OCI-LY7 (cell line): ENCODE results near the gene ACVR1B. TPM values are rescaled to one million over a fixed set of nuclear protein-coding genes. Genes with fewer than 3 reads are reported as not detected.

Experiments used
- BruUV-seq: library from RNA; stranded (reverse); fragments of 400-500 nt; replicated peaks from 2 replicates; lab custom pipeline; 2021; lab: Mats Ljungman, UMichigan
- CTCF ChIA-PET: fragments of 300-600 bp; sonication (Branson Sonifier 250); formaldehyde crosslinking; loops from one replicate; lab custom pipeline; 2022; ENCODE audit warnings: antibody characterized with exemption; ENCODE audit not compliant: unreplicated experiment; lab: Charles Lee
- POLR2A ChIA-PET: fragments of 300-600 bp; sonication (Branson Sonifier 250); formaldehyde crosslinking; loops from one replicate; lab custom pipeline; 2022; ENCODE audit warnings: antibody characterized with exemption; lab: Charles Lee
- DNase-seq: peaks from one replicate; pipeline ENCODE4 v3.0.0-alpha.2; 2015; ENCODE audit warnings: low spot score
- H2AFZ ChIP-seq: fragments of 200-600 bp; sonication (generic), shearing (Covaris generic); 2 replicates; pipeline ENCODE4 v1.6.1; 2014; ENCODE audit warnings: mild to moderate bottlenecking, antibody characterized with exemption, low read length, moderate library complexity
- H3K27ac ChIP-seq: fragments of 200-600 bp; sonication (generic); 2 replicates; pipeline ENCODE4 v1.5.1; 2014; ENCODE audit warnings: mixed run types, low read depth, mild to moderate bottlenecking, moderate library complexity, low read length, inconsistent platforms; ENCODE audit not compliant: poor library complexity, severe bottlenecking
- H3K36me3 ChIP-seq: fragments of 200-600 bp; sonication (generic); 2 replicates; pipeline ENCODE4 v1.6.1; 2014; ENCODE audit warnings: mild to moderate bottlenecking, antibody characterized with exemption, low read length, moderate library complexity, mixed read lengths; ENCODE audit not compliant: insufficient read depth
- H3K4me1 ChIP-seq: fragments of 200-600 bp; sonication (generic); 2 replicates; pipeline ENCODE4 v1.5.1; 2014; ENCODE audit warnings: mild to moderate bottlenecking, low read length; ENCODE audit not compliant: insufficient read depth, poor library complexity, severe bottlenecking
- H3K4me2 ChIP-seq: fragments of 200-600 bp; sonication (generic); 2 replicates; pipeline ENCODE4 v1.6.1; 2014; ENCODE audit warnings: mild to moderate bottlenecking, low read length
- H3K4me3 ChIP-seq: fragments of 200-600 bp; sonication (generic); 2 replicates; pipeline ENCODE4 v1.5.1; 2014; ENCODE audit warnings: mild to moderate bottlenecking, low read depth, low read length; ENCODE audit not compliant: poor library complexity, severe bottlenecking
- H3K79me2 ChIP-seq: fragments of 200-600 bp; sonication (generic); 2 replicates; pipeline ENCODE4 v1.6.1; 2016; ENCODE audit warnings: low read depth, mild to moderate bottlenecking, low read length, moderate library complexity, mixed read lengths; ENCODE audit not compliant: insufficient read depth
- H3K9me2 ChIP-seq: fragments of 200-600 bp; sonication (generic); 2 replicates; pipeline ENCODE4 v1.6.1; 2016; ENCODE audit warnings: mild to moderate bottlenecking, low read length, mixed read lengths; ENCODE audit not compliant: insufficient read depth
- H3K9me3 ChIP-seq: fragments of 200-600 bp; sonication (generic); 2 replicates; pipeline ENCODE4 v1.6.1; 2014; ENCODE audit warnings: mild to moderate bottlenecking, mixed run types, low read length, mixed read lengths
- H4K20me1 ChIP-seq: fragments of 200-600 bp; sonication (generic); 2 replicates; pipeline ENCODE4 v1.6.1; 2014; ENCODE audit warnings: mild to moderate bottlenecking, antibody characterized with exemption, low read length, moderate library complexity, mixed read lengths; ENCODE audit not compliant: insufficient read depth
- CTCF ChIP-seq: fragments of 200-600 bp; sonication (generic); conservative IDR thresholded peaks from 2 replicates; pipeline ENCODE4 v1.5.1; 2014; ENCODE audit warnings: mild to moderate bottlenecking, antibody characterized with exemption, low read length, moderate library complexity, mixed read lengths
- EZH2phosphoT487 ChIP-seq: fragments of 200-600 bp; sonication (generic); IDR thresholded peaks from 2 replicates; pipeline ENCODE4 v1.6.1; 2018; ENCODE audit warnings: low read depth, borderline replicate concordance, mild to moderate bottlenecking, mixed run types, antibody characterized with exemption, low read length, moderate library complexity, mixed read lengths
- intact Hi-C: fragments of 100-400 bp; cut with micrococcal nuclease; formaldehyde crosslinking; loops from one replicate; pipeline ENCODE4 v1.10.0; 2022; ENCODE audit not compliant: unreplicated experiment
- total RNA-seq, 2 experiments: library from RNA; depleted of rRNA in 1 of 2; stranded (reverse); fragments of >200 nt in 1 of 2; shearing (Covaris generic) in 1 of 2; gene quantifications; 2 replicates each; pipeline ENCODE4 v1.2.3, GENCODE V29; 2014 to 2022

The ACVR1B gene
- total RNA-seq, 2 experiments from 2014 or later = 4.1 to 6.8 TPM

- Histone ChIP-seq H2AFZ (peak overlapping the region; percentile 62; the same call in 1 of the 2 replicates), H3K79me2 (no peaks in the 10 kb centered on the region), H3K4me2 (peak overlapping the region; percentile 71), H3K36me3 (no peaks in the 10 kb centered on the region), H3K9me3 (no peaks in the 10 kb centered on the region), H3K9me2 (no peaks in the 10 kb centered on the region), H3K4me3 (peak overlapping the region; percentile 53), H3K4me1 (peaks cover 62% of the 10 kb centered on the region), H4K20me1 (no peaks in the 10 kb centered on the region), H3K27ac (peak overlapping the region; percentile 56)
- no peak for DNase-seq
- ChIA-PET POLR2A (interaction anchor here (0.8 to 4.1 kb wide), 8 partner anchors 10 to 97 kb away, joined by 3 to 33 read pairs (median 10); partner anchors contain the start of genes ATG101 and NR4A1), CTCF (interaction anchor here (0.7 to 3.6 kb wide), 12 partner anchors 10 to 97 kb away, joined by 3 to 50 read pairs (median 4); partner anchors contain the start of gene ATG101)
- intact Hi-C loops = no loop called here
- no TSS peak for BruUV-seq
- no peak for TF ChIP-seq EZH2phosphoT487
- no peak for TF ChIP-seq CTCF
These were observed 74.8 kb downstream of the ACVR1B start for GRCh38 chr12:52026263-52026662.

GRCh38 chr12:52027085-52027843, 75.8 kb downstream of the ACVR1B start:
- Histone ChIP-seq H3K27ac (no peak overlapping the region), H2AFZ (no peak overlapping the region; the same call in 1 of the 2 replicates), H4K20me1 (no peaks in the 10 kb centered on the region), H3K4me1 (peaks cover 58% of the 10 kb centered on the region), H3K79me2 (no peaks in the 10 kb centered on the region), H3K9me2 (no peaks in the 10 kb centered on the region), H3K4me3 (no peak overlapping the region), H3K36me3 (no peaks in the 10 kb centered on the region), H3K9me3 (no peaks in the 10 kb centered on the region), H3K4me2 (peak overlapping the region; percentile 19; the same call in 1 of the 2 replicates)
- no peak for TF ChIP-seq EZH2phosphoT487
- no peak for TF ChIP-seq CTCF
- intact Hi-C loops = no loop called here
- CTCF ChIA-PET = interaction anchor here (0.9 to 3.6 kb wide), 4 partner anchors 41 to 91 kb away, joined by 3 to 50 read pairs (median 4); no protein-coding TSS in a partner anchor
- BruUV-seq = no TSS peak
- POLR2A ChIA-PET = interaction anchor here (0.7 to 4.1 kb wide), 4 partner anchors 44 to 1286 kb away, joined by 3 to 33 read pairs (median 20); partner anchors contain the start of gene ATG101
- peak; percentile 30 for DNase-seq
